Measurements from ENCODE around the gene CTNNAL1. TPM values are rescaled to one million over a fixed set of nuclear protein-coding genes. Genes with fewer than 3 reads are reported as not detected.

The CTNNAL1 gene
- total and polyA plus RNA-seq, 9 of the 15 experiments (the other 6 are each of a cell fraction or from before 2014, with no cell fraction given), result 23.2 to 78.0 (median 46.7) TPM

GRCh38 chr9:108933718-108934322 is 79.5 kb downstream of the CTNNAL1 start, which contains the start of gene ELP1 (continued):
- TF ChIP-seq ZBTB49 (CRISPR knock-in tag; IDR thresholded peaks at IDR 0.05; ENCODE audit: borderline replicate concordance) (0 out of 2 replicates have a peak, but pooled peaks have one; percentile 31), FOXP4 (CRISPR knock-in tag; IDR thresholded peaks at IDR 0.05; ENCODE audit: borderline replicate concordance) (no peak), KAT2B (IDR thresholded peaks at IDR 0.05; ENCODE audit: low read depth, low read length) (peak; percentile 73), E4F1 (CRISPR knock-in tag; IDR thresholded peaks at IDR 0.05; ENCODE audit: borderline replicate concordance) (no peak), RBM39 (optimal IDR thresholded peaks at IDR 0.05; ENCODE audit: low read depth, low read length) (no peak), ELK1 (CRISPR knock-in tag; IDR thresholded peaks at IDR 0.05) (no peak), ZSCAN32 (CRISPR knock-in tag; IDR thresholded peaks at IDR 0.05) (no peak), FUS (optimal IDR thresholded peaks at IDR 0.05; ENCODE audit: low read depth, low read length) (no peak), ZNF717 (CRISPR knock-in tag; IDR thresholded peaks at IDR 0.05) (no peak), MBD2 (IDR thresholded peaks at IDR 0.05; ENCODE audit: borderline replicate concordance, low read depth) (no peak; the same call in 1 of the 2 replicates), SAFB (IDR thresholded peaks at IDR 0.05; ENCODE audit: borderline replicate concordance, low read depth, low read length) (no peak), POLR3G (IDR thresholded peaks at IDR 0.05; ENCODE audit: extremely low read depth, insufficient read length, insufficient replicate concordance) (no peak), ZNF217 (CRISPR knock-in tag; IDR thresholded peaks at IDR 0.05) (no peak), E2F6 (IDR thresholded peaks at IDR 0.05; ENCODE audit: borderline replicate concordance in 1 of 2, extremely low read depth in 1 of 2, insufficient read depth in 1 of 2, insufficient read length in 1 of 2, low read depth in 1 of 2, low read length in 1 of 2, poor library complexity in 1 of 2, severe bottlenecking in 1 of 2) (peak; percentile 80 to 92), CBX8 (IDR thresholded peaks at IDR 0.05; ENCODE audit: borderline replicate concordance, extremely low read depth, low read depth, low read length, poor library complexity, severe bottlenecking) (no peak), BRD9 (IDR thresholded peaks at IDR 0.05; ENCODE audit: low read depth, partially characterized antibody) (no peak), ZNF175 (CRISPR knock-in tag; IDR thresholded peaks at IDR 0.05; ENCODE audit: low read depth) (no peak)
